Measurements from ENCODE around the gene BABAM2.

GRCh38 chr2:28047681-28048080 is 157.2 kb downstream of the BABAM2 start:
- TF ChIP-seq, protein P1, sequence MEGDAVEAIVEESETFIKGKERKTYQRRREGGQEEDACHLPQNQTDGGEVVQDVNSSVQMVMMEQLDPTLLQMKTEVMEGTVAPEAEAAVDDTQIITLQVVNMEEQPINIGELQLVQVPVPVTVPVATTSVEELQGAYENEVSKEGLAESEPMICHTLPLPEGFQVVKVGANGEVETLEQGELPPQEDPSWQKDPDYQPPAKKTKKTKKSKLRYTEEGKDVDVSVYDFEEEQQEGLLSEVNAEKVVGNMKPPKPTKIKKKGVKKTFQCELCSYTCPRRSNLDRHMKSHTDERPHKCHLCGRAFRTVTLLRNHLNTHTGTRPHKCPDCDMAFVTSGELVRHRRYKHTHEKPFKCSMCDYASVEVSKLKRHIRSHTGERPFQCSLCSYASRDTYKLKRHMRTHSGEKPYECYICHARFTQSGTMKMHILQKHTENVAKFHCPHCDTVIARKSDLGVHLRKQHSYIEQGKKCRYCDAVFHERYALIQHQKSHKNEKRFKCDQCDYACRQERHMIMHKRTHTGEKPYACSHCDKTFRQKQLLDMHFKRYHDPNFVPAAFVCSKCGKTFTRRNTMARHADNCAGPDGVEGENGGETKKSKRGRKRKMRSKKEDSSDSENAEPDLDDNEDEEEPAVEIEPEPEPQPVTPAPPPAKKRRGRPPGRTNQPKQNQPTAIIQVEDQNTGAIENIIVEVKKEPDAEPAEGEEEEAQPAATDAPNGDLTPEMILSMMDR (IDR thresholded peaks at IDR 0.05), result no peak
- TF ChIP-seq POLR2A (IDR thresholded peaks at IDR 0.05), result no peak

All from Peyer's patch (tissue), 4 donors.